ENCODE measurements around the gene GATD1.

The GATD1 gene

GRCh38 chr11:794766-795633, 17.7 kb upstream of the GATD1 start:
- DNase-seq, result no peak

GRCh38 chr11:794013-794765, 16.9 kb upstream of the GATD1 start:
- DNase-seq, result no peak

GRCh38 chr11:793556-793955, 16.3 kb upstream of the GATD1 start:
- no peak for DNase-seq

GRCh38 chr11:792873-793272, 15.6 kb upstream of the GATD1 start:
- DNase-seq, result no peak

GRCh38 chr11:792535-792821, 15.2 kb upstream of the GATD1 start:
- DNase-seq, result no peak

GRCh38 chr11:791658-792534, 14.6 kb upstream of the GATD1 start:
- no peak for DNase-seq

- DNase-seq, result no peak
Observed at GRCh38 chr11:790721-791564, 13.7 kb upstream of the GATD1 start.

GRCh38 chr11:789943-790342, 12.7 kb upstream of the GATD1 start, which contains the start of gene CEND1:
Gene CEND1, minus strand, starts transcription at chr11:790090. Its CDS starts 1,514 bp downstream, at chr11:788576.
- no peak for DNase-seq

- no peak for DNase-seq
Observed at GRCh38 chr11:788953-789940, 12.0 kb upstream of the GATD1 start.

GRCh38 chr11:788009-788640, 10.8 kb upstream of the GATD1 start:
- DNase-seq, result no peak

GRCh38 chr11:787084-787675, 9.9 kb upstream of the GATD1 start:
- DNase-seq, result no peak

- no peak for DNase-seq
Observed at GRCh38 chr11:786235-787083, 9.2 kb upstream of the GATD1 start.

GRCh38 chr11:783581-784015, 6.3 kb upstream of the GATD1 start:
- DNase-seq, result no peak

- no peak for DNase-seq
Observed at GRCh38 chr11:782264-783174, 5.2 kb upstream of the GATD1 start.

- no peak for DNase-seq
Observed at GRCh38 chr11:779955-780532, 2.8 kb upstream of the GATD1 start.

- no peak for DNase-seq
Observed at GRCh38 chr11:778976-779954, 2.0 kb upstream of the GATD1 start.

Measured in MV-4-11 (cell line).